Spleen (tissue), 11 donors: Measurements from ENCODE around the gene PER3. TPM values are rescaled to one million over a fixed set of nuclear protein-coding genes. Genes with fewer than 3 reads are reported as not detected.

Experiments used
- DNase-seq: peaks from one replicate; pipeline ENCODE4 v3.0.0-alpha.2; 2020
- H3K27ac ChIP-seq, 8 donors: fragments of 200-600 bp; sonication (generic) in 7 of 8; 1 replicate in 4 of 8; 2 replicates in 4 of 8; pipeline versions ENCODE4 v1.5.0 to v1.8.0; 2016 to 2021; ENCODE audit warnings: inconsistent platforms in 4 of 8, mild to moderate bottlenecking in 4 of 8, moderate library complexity in 1 of 8
- H3K27me3 ChIP-seq, 7 donors: fragments of 200-600 bp; sonication (generic) in 6 of 7; replicated peaks in 1 of 7; 1 replicate in 4 of 7; 2 replicates in 3 of 7; pipeline versions ENCODE4 v1.5.0 to v1.8.0; 2016 to 2021; ENCODE audit warnings: inconsistent platforms in 3 of 7, mild to moderate bottlenecking in 1 of 7
- H3K36me3 ChIP-seq, 6 donors: fragments of 200-600 bp; sonication (generic) in 5 of 6; 1 replicate in 4 of 6; 2 replicates in 2 of 6; pipeline versions ENCODE4 v1.5.0 to v1.8.0; 2016 to 2021; ENCODE audit warnings: inconsistent platforms in 2 of 6
- H3K4me1 ChIP-seq, 6 donors: fragments of 200-600 bp; sonication (generic) in 5 of 6; 1 replicate in 3 of 6; 2 replicates in 3 of 6; pipeline versions ENCODE4 v1.5.0 to v1.8.0; 2016 to 2021; ENCODE audit warnings: inconsistent platforms in 3 of 6
- H3K4me3 ChIP-seq, 8 donors: fragments of 200-600 bp; sonication (generic) in 7 of 8; 1 replicate in 4 of 8; 2 replicates in 4 of 8; pipeline versions ENCODE4 v1.5.0 to v1.8.0; 2016 to 2021; ENCODE audit warnings: inconsistent platforms in 4 of 8, mild to moderate bottlenecking in 4 of 8, moderate library complexity in 2 of 8
- H3K9me3 ChIP-seq, 8 donors: fragments of 200-600 bp; sonication (generic) in 7 of 8; 1 replicate in 4 of 8; 2 replicates in 4 of 8; pipeline versions ENCODE4 v1.5.0 to v1.8.0; 2016 to 2021; ENCODE audit warnings: inconsistent platforms in 4 of 8
- POLR2A ChIP-seq, 3 donors: fragments of 450-650 bp; IDR thresholded peaks; one replicate each; pipeline ENCODE4 v1.5.1; 2017; ENCODE audit warnings: antibody characterized with exemption in 3 of 3, mild to moderate bottlenecking in 1 of 3
- POLR2AphosphoS5 ChIP-seq, 3 donors: sonication (generic); formaldehyde crosslinking; IDR thresholded peaks; one replicate each; pipeline ENCODE4 v1.5.1; 2017; ENCODE audit warnings: antibody characterized with exemption in 3 of 3
- WGBS, 5 donors: extraction: QIAGEN DNeasy Blood & Tissue Kit in 3 of 5; methylation state at CpG; one replicate each; pipeline versions ENCODE4 v1.1.5 to v1.1.7; 2013 to 2018; 5-methylcytosine and 5-hydroxymethylcytosine counted together
- intact Hi-C: fragments of 100-400 bp; cut with DNase I; formaldehyde crosslinking; loops from one replicate; pipeline ENCODE4 v1.15.0; 2023; ENCODE audit warnings: low total_unique reads
- polyA plus RNA-seq, 3 donors: library from polyadenylated mRNA; stranded (reverse); fragments of 200-250 nt; gene quantifications; one replicate each; pipeline ENCODE4 v1.2.1, GENCODE V29; 2013
- total RNA-seq, 7 donors: library from RNA; depleted of rRNA in 3 of 7; stranded (reverse); fragments of >200 nt in 3 of 7; fragmentation: NEBNext Ultra II Directional in 4 of 7; extraction: Animal tissue kit (Norgen Biotek cat#: 25700) in 4 of 7; gene quantifications; one replicate each; pipeline versions ENCODE4 v1.1.0 to v1.2.1, GENCODE V29; 2016 to 2021
- TF ChIP-seq, protein P1 (sequence below), 11 experiments: fragments of 200-600 bp in 7 of 11; fragments of 450-650 bp in 4 of 11; sonication (generic) in 4 of 11; IDR thresholded peaks in 8 of 11; conservative IDR thresholded peaks in 3 of 11; 1 replicate in 7 of 11; 2 replicates in 4 of 11; pipeline versions ENCODE4 v1.4.0 to v1.8.0; 2016 to 2021; ENCODE audit warnings: antibody characterized with exemption in 11 of 11, inconsistent platforms in 4 of 11, mild to moderate bottlenecking in 1 of 11
- donor health status: healthy with polysubstance abuse.
- donor health status: DM: no; HTN: no; CAD: no; lungs with moderate emphysema.
- donor health status: DM: no; HTN: no; CAD: no.
- donor health status: Bipolar disorder and iron deficiency.
- donor health status: healthy.
- donor health status: DM: no; HTN: no; CAD: no.
- donor health status: DM: yes; HTN: yes; CAD: no.

Gene PER3
- total and polyA plus RNA-seq, 10 donors = 1.7 to 17.5 (median 9.2) TPM

GRCh38 chr1:7871136-7871535, 87.0 kb downstream of the PER3 start:
- TF ChIP-seq POLR2A (IDR thresholded peaks at IDR 0.05) (no peak), POLR2AphosphoS5 (IDR thresholded peaks at IDR 0.05) (no peak)
- TF ChIP-seq, protein P1, sequence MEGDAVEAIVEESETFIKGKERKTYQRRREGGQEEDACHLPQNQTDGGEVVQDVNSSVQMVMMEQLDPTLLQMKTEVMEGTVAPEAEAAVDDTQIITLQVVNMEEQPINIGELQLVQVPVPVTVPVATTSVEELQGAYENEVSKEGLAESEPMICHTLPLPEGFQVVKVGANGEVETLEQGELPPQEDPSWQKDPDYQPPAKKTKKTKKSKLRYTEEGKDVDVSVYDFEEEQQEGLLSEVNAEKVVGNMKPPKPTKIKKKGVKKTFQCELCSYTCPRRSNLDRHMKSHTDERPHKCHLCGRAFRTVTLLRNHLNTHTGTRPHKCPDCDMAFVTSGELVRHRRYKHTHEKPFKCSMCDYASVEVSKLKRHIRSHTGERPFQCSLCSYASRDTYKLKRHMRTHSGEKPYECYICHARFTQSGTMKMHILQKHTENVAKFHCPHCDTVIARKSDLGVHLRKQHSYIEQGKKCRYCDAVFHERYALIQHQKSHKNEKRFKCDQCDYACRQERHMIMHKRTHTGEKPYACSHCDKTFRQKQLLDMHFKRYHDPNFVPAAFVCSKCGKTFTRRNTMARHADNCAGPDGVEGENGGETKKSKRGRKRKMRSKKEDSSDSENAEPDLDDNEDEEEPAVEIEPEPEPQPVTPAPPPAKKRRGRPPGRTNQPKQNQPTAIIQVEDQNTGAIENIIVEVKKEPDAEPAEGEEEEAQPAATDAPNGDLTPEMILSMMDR (IDR thresholded peaks at IDR 0.05 in 8 of 11, conservative IDR thresholded peaks at IDR 0.05 in 3 of 11) = no peak
- intact Hi-C loops = no loop called here
- Histone ChIP-seq H3K27ac (no peak overlapping the region), H3K4me3 (no peak overlapping the region), H3K4me1 (no peaks in the 10 kb centered on the region), H3K27me3 (no peaks in the 10 kb centered on the region), H3K9me3 (no peaks in the 10 kb centered on the region), H3K36me3 (no peaks in the 10 kb centered on the region)
- WGBS, 5 donors = 81 to 87% (median 82%) methylated on average over 6 of the region's 6 CpGs
- DNase-seq = no peak

DNA sequence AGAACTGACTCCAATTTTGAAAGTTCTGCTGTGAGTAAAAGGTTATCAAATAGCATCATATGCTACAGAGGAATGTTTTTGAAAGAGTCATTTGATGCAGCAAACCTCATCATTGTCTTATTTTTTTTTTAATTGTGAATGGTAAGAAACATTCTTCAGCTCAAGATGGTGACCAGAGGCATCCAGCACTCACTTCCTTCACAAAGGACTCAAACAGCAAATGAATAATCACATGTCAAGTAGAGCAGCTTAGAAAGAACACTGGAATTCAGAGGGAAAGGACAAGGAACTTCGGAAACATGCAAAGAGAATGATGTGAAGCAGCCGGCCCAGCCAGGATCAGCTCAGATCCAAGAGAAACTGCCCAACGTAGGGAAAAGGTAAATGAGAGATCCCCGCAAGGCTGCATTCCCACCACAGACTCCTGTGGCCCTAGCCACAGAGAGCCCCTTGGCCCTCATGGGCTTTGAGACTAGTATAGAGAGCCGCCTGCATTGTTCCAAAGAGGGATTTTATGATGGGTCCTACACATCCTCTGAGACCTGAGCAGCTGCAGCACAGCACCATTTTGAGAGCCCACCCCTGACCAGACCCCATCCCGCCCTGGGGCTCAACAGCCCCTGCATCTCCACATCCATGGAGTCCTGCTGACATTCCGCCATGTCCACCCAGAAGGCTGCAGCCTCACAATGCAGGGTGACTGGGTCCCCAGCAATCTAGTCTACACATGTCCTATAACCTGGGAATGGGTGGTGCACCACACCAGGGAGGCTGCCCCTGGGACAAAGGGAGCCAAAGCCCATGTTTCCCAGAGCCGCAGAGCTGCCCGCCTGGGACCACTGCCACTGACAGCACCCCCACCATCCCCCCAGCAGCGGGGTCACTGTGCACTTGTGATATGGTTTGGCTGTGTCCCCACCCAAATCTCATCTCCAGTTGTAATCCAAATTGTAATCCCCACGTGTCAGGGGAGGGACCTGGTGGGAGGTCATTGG, 90.0 kb downstream of the PER3 start:
- Histone ChIP-seq H3K27ac (no peak overlapping the region), H3K36me3 (no peaks in the 10 kb centered on the region), H3K27me3 (no peaks in the 10 kb centered on the region), H3K9me3 (peaks cover 4 to 20% (median 14%) of the 10 kb centered on the region in 8 donors), H3K4me3 (no peak overlapping the region), H3K4me1 (no peaks in the 10 kb centered on the region)
- intact Hi-C loops = no loop called here
- TF ChIP-seq, protein P1 (IDR thresholded peaks at IDR 0.05 in 8 of 11, conservative IDR thresholded peaks at IDR 0.05 in 3 of 11) = no peak
- TF ChIP-seq POLR2A (IDR thresholded peaks at IDR 0.05) = no peak
- no peak for TF ChIP-seq POLR2AphosphoS5 (IDR thresholded peaks at IDR 0.05)
- 74 to 89% (median 83%) methylated on average over 11 of the region's 11 CpGs for WGBS, 5 donors
- DNase-seq = no peak

- H3K4me3 ChIP-seq = no peak overlapping the region
- WGBS, 5 donors = 32 to 64% (median 50%) methylated on average over 1 of the region's 1 CpG
These were observed 93.9 kb downstream of the PER3 start for GRCh38 chr1:7878027-7878426.

More at GRCh38 chr1:7878027-7878426, 93.9 kb downstream of the PER3 start:
- TF ChIP-seq, protein P1 (IDR thresholded peaks at IDR 0.05 in 8 of 11, conservative IDR thresholded peaks at IDR 0.05 in 3 of 11) = no peak
- TF ChIP-seq POLR2AphosphoS5 (IDR thresholded peaks at IDR 0.05) (no peak), POLR2A (IDR thresholded peaks at IDR 0.05) (no peak)
- DNase-seq = no peak
- peaks cover 4 to 20% (median 14%) of the 10 kb centered on the region in 8 donors for H3K9me3 ChIP-seq
- H3K27me3 ChIP-seq = no peaks in the 10 kb centered on the region
- H3K36me3 ChIP-seq = no peaks in the 10 kb centered on the region
- H3K27ac ChIP-seq = no peak overlapping the region
- intact Hi-C loops = no loop called here
- H3K4me1 ChIP-seq = no peaks in the 10 kb centered on the region
